T-helper 1 cell treated with Interleukin-12 subunit alpha and Interleukin-12 subunit beta and Interleukin-4 antibody, amounts not matched to agents 30 μg/mL and 1 μg/mL, for 36 hours (primary cell): ENCODE results near the gene ADCYAP1R1.

Source experiments
- H3K27ac Mint-ChIP-seq: one replicate; pipeline ENCODE4 v1.8.0; 2021; ENCODE audit warnings: mild to moderate bottlenecking, mixed read lengths
- H3K27me3 Mint-ChIP-seq: one replicate; pipeline ENCODE4 v1.8.0; 2021; ENCODE audit warnings: low read depth, mixed read lengths
- H3K36me3 Mint-ChIP-seq: one replicate; pipeline ENCODE4 v1.8.0; 2021; ENCODE audit warnings: low read depth, mixed read lengths
- H3K4me1 Mint-ChIP-seq: one replicate; pipeline ENCODE4 v1.8.0; 2021; ENCODE audit warnings: low read depth, mixed read lengths
- H3K4me3 Mint-ChIP-seq: one replicate; pipeline ENCODE4 v1.8.0; 2021; ENCODE audit warnings: mild to moderate bottlenecking, moderate library complexity, mixed read lengths
- H3K9me3 Mint-ChIP-seq: one replicate; pipeline ENCODE4 v1.8.0; 2021; ENCODE audit warnings: mixed read lengths

Gene ADCYAP1R1

DNA sequence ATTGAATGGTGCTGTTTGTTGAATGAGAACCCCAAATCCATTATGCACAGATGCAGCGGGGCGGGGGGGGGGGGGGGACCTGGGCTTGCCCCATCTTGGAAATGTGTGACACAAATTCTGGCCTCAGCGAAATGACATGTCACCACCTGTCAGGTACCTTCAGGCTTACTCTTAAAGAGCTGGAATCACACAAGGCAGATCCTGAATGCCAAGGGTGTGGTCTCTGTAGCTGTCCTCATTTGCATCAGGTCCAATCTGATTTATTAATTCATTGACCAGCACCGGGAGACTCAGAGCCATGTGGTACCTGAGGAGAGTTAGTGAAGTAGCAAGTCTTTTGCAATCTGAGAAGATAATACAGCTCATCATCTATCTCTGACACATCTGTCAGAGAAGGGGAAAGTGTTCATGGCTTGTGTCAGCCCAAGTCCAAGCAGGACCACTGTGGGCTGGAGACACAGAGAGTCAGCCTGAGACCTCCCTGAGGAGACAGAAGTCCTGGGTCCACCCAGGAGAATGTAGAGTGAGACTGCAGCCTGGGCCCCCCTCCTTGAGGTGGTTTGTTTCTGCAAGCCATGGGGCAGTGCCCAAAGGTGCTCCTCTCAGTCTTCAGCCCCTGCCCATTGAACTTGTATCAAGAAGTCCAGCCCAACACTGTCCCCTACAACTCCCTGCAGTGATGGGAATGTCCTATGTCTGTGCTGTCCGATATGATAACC, 46.7 kb downstream of the ADCYAP1R1 start:
- Mint-ChIP-seq H3K9me3 (no peaks in the 10 kb centered on the region), H3K36me3 (no peaks in the 10 kb centered on the region), H3K4me3 (no peak overlapping the region), H3K27me3 (no peaks in the 10 kb centered on the region), H3K27ac (no peak overlapping the region), H3K4me1 (no peaks in the 10 kb centered on the region)

DNA sequence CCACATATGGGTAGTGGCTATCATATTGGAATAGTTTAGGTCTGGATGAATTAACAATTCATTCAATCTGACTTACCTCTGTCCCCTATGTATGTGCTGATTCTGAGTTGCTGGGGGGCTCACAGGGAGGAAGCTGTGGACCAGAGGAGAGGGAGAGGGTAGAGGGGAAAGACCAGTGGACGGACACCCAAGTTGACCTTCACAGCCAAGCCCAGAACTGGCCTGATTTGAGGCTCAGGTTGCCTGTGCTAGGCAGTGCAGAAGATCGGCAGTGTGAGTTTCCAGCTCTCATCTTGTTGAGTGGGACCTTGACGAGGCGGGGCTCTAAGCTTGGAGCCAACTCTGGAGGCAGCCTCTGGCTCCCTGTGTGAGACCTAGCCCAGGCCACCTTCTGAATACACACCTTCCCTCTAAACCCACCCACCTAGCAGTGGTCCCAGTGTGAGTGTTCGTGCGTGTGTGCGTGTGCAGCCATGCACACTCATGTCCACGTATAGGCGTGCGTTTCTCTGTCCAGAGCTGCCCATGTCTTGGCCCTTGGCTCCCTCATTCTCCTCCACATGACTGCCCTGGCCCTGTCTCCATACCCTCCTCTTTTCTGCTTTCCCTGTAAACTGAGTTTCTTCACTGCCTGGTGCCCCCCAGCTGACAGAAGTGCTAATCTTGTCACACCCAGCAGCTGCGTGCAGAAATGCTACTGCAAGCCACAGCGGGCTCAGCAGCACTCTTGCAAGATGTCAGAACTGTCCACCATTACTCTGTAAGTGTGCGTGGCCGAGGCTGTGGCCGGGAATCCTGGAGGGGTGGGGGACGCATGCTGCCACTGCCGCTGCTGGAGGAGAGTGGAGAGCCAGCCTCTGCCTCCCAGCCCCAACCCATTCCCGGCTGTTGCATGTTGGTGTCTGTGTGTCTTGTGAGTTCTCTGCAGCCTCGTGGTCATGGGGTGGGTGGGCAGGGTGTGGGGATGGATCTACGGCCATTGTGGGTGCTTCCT, 47.6 kb downstream of the ADCYAP1R1 start:
- H3K4me1 Mint-ChIP-seq, result no peaks in the 10 kb centered on the region
- H3K27ac Mint-ChIP-seq, result no peak overlapping the region
- no peaks in the 10 kb centered on the region for H3K36me3 Mint-ChIP-seq
- H3K27me3 Mint-ChIP-seq, result no peaks in the 10 kb centered on the region
- no peaks in the 10 kb centered on the region for H3K9me3 Mint-ChIP-seq
- H3K4me3 Mint-ChIP-seq, result no peak overlapping the region

DNA sequence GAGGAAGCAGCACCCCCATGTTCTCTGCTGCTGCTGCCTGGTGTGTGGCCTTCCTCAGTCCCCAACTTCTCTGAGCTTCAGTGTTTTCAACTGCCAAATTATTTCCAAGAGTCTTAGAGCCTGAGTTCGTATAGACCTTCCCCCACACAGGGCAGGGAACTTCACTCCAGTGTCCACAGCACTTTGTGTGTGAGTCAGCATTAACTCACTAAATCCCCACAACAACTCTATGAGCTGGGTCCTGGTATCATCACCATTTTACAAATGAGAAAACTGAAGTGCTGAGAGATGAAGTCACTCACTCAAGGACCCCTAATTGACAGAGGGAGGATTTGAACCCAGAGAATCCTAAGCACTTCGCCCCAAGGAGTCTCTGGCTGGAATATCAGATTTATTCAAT, 48.3 kb downstream of the ADCYAP1R1 start:
- H3K4me1 Mint-ChIP-seq, result no peaks in the 10 kb centered on the region
- no peak overlapping the region for H3K4me3 Mint-ChIP-seq
- H3K9me3 Mint-ChIP-seq, result no peaks in the 10 kb centered on the region

DNA sequence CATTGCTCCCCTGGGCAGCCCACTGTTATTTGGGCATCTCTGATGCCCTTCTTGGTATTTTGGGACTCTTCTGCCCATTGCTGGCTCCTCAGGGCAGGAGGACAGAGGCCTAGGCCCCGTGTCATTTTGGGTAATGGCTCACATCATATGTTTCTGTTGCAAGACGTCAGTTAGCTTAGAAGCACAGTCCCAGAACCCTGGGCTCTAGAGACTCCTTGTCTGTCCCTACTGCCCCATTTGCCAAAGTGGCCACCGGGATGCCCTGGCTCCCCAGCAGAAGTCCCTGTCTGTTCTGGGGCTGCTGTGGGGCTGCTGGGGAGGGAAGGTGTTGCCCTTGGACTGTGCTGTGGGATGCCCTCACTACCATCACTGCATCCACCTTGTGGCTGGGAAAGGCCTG, 48.8 kb downstream of the ADCYAP1R1 start:
- H3K27me3 Mint-ChIP-seq, result no peaks in the 10 kb centered on the region
- no peak overlapping the region for H3K4me3 Mint-ChIP-seq
- H3K4me1 Mint-ChIP-seq, result no peaks in the 10 kb centered on the region
- no peaks in the 10 kb centered on the region for H3K36me3 Mint-ChIP-seq
- no peak overlapping the region for H3K27ac Mint-ChIP-seq
- no peaks in the 10 kb centered on the region for H3K9me3 Mint-ChIP-seq

More for the DNA sequence above, 48.3 kb downstream of the ADCYAP1R1 start:
- H3K36me3 Mint-ChIP-seq, result no peaks in the 10 kb centered on the region
- no peak overlapping the region for H3K27ac Mint-ChIP-seq
- H3K27me3 Mint-ChIP-seq, result no peaks in the 10 kb centered on the region

DNA sequence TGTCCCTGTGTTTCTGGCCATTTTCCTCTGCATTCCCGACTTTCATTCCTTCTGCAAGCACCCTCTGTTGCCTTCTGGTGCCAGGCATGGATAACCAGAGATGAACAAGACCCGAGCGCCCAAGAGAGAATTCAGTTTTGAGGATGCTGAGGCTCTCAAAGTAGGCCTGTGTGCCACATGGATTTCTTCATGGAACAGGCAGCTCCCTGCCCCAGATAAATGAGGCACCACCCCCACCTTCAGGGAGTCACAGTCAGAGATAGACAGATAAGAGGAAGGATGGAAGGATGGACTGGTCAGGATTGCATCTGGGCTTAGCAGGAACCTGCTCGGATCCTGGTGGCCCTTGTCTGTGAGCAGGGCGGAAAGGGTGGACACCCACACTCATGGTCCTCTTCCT, 49.4 kb downstream of the ADCYAP1R1 start:
- H3K4me3 Mint-ChIP-seq, result no peak overlapping the region
- no peaks in the 10 kb centered on the region for H3K27me3 Mint-ChIP-seq
- no peaks in the 10 kb centered on the region for H3K9me3 Mint-ChIP-seq
- H3K36me3 Mint-ChIP-seq, result no peaks in the 10 kb centered on the region
- no peaks in the 10 kb centered on the region for H3K4me1 Mint-ChIP-seq
- H3K27ac Mint-ChIP-seq, result no peak overlapping the region

DNA sequence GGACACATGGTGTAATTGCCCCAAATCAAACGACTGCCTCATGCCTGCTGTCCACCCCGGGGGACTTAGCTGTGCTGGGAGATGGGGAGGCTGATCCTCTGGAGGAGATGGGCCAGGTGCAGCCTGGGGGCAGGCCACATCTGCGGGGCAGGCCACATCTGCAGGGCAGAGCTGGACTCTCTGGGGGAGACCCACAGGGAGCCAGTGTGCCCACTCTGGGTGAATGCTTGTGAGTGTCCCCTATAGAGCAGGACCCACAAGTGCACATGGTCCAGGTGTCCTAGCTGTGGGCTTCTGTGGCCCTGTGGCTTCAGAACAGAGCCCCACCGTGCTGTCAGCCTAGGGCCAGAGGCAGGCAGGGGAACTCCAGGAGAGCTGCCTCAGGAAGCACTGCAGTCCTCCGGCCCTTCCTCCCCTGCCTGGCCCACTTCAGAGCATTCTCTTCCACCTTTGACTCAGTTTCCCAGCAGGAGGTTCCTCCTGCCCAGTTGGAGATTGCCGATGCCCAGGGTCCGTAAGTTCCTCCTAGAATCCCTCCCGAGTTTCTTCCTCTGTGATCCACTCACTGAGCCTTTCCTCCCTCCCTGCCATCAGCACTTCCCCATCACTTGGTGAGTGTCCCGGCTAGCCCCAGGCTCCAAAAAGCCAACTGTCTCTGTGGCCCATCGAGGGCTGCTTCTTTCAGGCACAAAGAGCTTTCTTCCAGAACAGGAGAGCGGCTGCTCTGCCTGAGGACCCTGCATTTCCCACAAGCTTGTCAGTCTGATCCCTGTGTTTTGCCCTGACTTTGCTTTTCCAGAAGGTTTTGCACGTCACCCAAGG, 50.3 kb downstream of the ADCYAP1R1 start:
- Mint-ChIP-seq H3K27ac (no peak overlapping the region), H3K27me3 (no peaks in the 10 kb centered on the region)

DNA sequence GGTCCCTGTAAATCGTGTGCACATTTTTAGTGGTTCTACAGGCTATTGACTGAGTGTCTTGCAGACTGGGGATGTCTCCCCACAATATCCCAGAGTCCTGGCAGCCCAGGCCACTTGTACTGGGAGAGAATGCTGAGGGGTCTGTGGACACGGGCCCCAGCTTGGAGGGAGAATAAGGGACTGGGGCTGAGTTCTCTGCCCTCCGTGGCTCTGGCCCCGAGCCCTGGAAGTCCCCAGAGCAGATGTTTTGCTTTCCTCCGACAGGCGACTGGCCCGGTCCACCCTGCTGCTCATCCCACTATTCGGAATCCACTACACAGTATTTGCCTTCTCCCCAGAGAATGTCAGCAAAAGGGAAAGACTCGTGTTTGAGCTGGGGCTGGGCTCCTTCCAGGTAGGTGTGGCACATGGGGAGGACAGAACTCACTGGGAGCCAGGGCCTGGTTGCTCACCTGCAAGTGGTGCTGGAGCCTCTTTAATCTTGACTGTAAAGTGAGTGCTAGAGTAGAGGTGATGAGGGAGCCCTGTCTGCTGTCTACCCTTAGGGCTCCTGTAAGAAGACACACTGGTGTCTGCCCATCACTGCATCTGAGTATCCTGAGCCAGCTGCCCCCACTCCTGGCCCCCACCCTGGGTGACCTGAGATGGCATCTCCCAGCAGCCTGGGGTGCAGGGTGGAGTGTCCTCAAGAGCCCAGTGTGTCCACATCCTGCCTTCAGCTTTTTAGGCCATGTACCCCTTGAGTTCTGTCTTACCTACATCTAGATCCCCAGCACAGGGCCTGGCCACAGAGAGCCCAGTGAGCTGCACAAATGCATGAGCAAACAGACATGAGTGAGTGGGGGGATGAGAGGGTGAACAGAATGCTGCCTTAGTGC, 51.1 kb downstream of the ADCYAP1R1 start:
- H3K9me3 Mint-ChIP-seq, result no peaks in the 10 kb centered on the region
- H3K36me3 Mint-ChIP-seq, result no peaks in the 10 kb centered on the region
- no peaks in the 10 kb centered on the region for H3K4me1 Mint-ChIP-seq
- H3K27me3 Mint-ChIP-seq, result no peaks in the 10 kb centered on the region
- no peak overlapping the region for H3K4me3 Mint-ChIP-seq
- H3K27ac Mint-ChIP-seq, result no peak overlapping the region

More for the DNA sequence above, 50.3 kb downstream of the ADCYAP1R1 start:
- Mint-ChIP-seq H3K36me3 (no peaks in the 10 kb centered on the region), H3K4me1 (no peaks in the 10 kb centered on the region), H3K9me3 (no peaks in the 10 kb centered on the region), H3K4me3 (no peak overlapping the region)

DNA sequence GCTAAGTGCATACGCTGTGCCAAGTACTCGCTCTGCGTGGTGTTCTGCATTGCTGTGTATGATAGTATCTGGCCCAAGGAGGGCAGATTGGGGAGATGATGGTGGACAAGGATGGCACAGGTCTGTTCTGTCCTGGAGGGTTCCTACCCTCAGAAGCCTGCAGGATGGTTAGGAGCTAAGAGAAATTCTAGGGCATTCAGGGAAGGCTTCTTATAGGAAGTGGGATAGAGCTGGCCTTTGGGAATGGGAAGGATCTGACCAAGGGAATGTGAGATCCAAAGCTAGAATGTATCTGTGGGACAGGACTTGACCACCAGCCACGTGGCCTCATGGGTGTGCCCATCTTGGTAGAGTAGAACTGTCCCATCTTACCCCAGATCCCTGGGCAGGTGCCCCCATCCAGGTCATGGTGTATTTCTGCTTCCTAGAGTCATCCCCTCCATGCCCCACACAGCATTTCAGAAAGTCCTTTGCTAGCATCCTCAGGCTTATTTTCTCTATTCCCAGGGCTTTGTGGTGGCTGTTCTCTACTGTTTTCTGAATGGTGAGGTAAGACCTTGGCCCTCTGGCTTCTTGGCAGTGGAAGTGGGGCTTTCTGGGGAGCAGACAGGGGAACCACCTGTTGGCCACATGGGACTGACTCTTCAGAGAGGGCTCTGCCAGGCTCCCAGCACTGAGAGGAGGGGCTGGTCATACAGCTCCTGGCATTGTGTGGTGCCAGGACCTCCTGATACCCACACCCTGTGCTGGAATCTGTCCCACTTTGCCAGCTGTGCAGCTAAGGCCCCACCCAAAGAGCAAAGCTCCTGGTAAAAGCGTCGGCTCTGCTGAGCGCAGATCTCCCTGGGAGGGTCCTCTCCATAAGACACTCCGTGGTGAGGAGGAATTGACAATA, 52.5 kb downstream of the ADCYAP1R1 start:
- no peaks in the 10 kb centered on the region for H3K36me3 Mint-ChIP-seq
- no peak overlapping the region for H3K4me3 Mint-ChIP-seq
- no peaks in the 10 kb centered on the region for H3K4me1 Mint-ChIP-seq

DNA sequence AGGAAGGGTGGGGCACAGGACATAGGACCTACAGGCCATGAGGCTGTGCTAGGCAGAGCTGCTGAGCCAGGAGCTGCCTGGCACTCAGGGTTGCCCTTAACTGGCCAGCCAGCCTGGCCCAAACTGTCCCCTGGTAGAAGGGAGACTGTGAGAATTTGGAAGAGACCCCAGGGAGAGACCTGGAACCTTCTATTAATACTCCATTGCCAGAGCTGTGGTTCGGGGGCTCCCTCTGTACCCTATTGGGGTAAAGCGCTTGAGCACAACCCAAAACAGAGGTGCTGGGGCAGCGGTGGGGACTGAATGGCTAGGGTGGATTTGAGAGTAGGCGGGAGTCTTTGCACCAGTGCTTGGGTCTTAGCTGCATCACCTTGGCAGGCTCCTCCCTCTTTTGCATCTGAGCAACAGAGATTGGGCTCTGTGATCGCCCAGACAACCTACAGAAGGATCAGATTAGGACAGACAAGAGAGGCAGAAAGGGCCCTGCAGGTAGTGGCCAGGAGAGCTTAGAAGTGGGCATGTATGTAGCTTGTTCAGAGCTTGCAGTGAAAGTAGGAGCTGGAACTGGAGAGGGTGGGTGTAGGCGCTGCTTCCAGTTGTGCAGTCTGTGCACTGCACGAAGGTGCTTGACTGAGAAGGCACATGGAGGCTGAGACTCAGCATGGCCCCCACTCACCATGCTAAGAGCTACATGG, 53.3 kb downstream of the ADCYAP1R1 start:
- Mint-ChIP-seq H3K4me1 (no peaks in the 10 kb centered on the region), H3K27me3 (no peaks in the 10 kb centered on the region), H3K4me3 (no peak overlapping the region), H3K36me3 (no peaks in the 10 kb centered on the region), H3K27ac (no peak overlapping the region), H3K9me3 (no peaks in the 10 kb centered on the region)

More for the DNA sequence above, 52.5 kb downstream of the ADCYAP1R1 start:
- no peaks in the 10 kb centered on the region for H3K9me3 Mint-ChIP-seq
- no peaks in the 10 kb centered on the region for H3K27me3 Mint-ChIP-seq
- no peak overlapping the region for H3K27ac Mint-ChIP-seq

DNA sequence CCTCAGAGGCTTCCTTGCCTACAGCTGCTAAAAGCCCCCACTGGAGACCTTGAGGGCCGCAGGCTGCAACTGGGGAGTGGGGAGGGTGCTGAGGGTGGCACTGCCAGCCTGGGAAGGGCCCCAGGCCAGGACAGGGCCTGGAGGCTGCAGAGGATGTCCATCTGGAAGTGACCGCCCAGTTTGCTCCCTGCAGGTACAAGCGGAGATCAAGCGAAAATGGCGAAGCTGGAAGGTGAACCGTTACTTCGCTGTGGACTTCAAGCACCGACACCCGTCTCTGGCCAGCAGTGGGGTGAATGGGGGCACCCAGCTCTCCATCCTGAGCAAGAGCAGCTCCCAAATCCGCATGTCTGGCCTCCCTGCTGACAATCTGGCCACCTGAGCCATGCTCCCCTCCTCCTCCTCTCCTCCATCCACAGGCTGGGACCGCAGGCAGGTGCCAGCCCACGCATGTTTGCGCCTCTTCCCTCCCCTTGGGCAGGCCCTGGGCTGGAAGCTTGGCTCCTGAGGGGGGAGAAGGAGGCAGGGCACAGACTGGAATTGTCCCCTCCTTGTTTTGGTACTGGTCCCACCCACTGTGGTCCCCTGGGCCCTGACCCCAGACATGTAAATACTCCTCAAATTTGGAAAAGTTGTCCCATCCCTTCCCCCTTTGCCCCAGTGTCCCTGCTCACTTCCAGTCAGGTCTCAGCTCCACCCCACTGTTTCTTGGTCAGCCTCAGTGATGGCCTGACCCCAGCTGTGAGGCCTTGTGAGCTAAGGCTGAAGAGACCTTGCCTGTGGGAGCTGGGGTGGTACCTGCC, 54.4 kb downstream of the ADCYAP1R1 start:
- no peaks in the 10 kb centered on the region for H3K27me3 Mint-ChIP-seq
- H3K4me1 Mint-ChIP-seq, result no peaks in the 10 kb centered on the region
- H3K9me3 Mint-ChIP-seq, result no peaks in the 10 kb centered on the region
- no peaks in the 10 kb centered on the region for H3K36me3 Mint-ChIP-seq
- H3K4me3 Mint-ChIP-seq, result no peak overlapping the region
- H3K27ac Mint-ChIP-seq, result no peak overlapping the region

DNA sequence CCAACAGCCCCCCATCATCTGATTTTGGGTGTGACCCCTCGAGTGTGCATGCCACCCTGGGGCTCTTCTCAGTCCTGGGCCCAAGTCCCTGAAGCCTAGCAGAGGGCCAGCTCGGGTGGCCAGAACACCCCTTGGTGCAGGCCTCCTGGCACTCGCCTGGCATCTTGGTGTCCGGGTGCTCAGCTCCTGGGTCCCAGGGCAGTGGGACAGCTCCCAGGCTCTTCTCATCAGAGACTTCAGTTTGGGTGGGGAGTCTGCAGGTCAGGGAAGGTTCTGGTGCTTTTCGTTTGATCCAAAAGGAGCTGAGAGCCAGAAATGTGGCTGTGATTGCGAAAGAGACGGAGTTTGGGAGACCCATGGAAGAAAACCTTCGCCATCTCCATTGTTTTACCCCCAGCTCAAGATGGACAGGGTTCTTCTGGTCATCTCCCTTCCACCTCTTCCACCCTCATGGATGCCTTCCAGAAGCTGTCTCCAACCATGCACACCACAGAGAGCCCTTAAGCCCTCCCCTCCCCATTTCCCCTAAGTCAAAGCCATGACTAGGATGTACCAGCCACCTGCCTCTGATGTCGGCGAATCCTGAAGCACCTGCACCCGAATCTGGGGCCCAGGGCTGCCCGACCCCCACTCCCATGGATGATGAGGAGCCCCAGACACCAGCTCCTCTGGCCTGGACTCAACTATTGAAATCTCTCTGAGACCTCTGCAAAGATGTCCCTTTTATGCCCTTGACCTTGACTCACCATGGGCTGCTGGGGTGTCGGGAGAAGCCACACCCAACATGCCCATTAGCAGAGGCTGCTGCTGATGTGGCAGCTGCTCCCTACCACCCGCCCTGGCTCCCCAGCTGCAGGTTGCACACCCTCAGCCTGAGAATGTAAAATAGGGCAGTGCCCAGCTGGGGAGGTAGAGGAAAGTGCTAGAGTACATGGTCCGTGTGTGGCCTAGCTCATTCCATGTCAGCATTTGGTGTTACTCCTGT, 55.3 kb downstream of the ADCYAP1R1 start:
- Mint-ChIP-seq H3K4me1 (no peaks in the 10 kb centered on the region), H3K27ac (no peak overlapping the region), H3K9me3 (no peaks in the 10 kb centered on the region), H3K4me3 (no peak overlapping the region), H3K27me3 (no peaks in the 10 kb centered on the region), H3K36me3 (no peaks in the 10 kb centered on the region)
